Lung microvascular endothelial cell (primary cell): ENCODE results near the gene FAM227B. TPM values are rescaled to one million over a fixed set of nuclear protein-coding genes. Genes with fewer than 3 reads are reported as not detected.
"Not testable (repeated sequence)": the region's sequence is repeated elsewhere in the genome, so short reads cannot be mapped to it uniquely, and the experiment has no call there.

Experiments used
- DNase-seq, 2 donors: peaks; one replicate each; pipeline versions ENCODE4 v3.0.0 to v3.0.0-alpha.2; 2010; ENCODE audit warnings: low read depth in 2 of 2
- total RNA-seq: library from RNA; depleted of rRNA; stranded (reverse); fragments of >200 nt; gene quantifications from 2 replicates; pipeline ENCODE4 v1.2.1, GENCODE V29; 2014

The FAM227B gene
- total RNA-seq, 1 donor from 2014 or later: 0.99 TPM

GRCh38 chr15:49439678-49440395, 180.8 kb downstream of the FAM227B start:
- no peak for DNase-seq

DNA sequence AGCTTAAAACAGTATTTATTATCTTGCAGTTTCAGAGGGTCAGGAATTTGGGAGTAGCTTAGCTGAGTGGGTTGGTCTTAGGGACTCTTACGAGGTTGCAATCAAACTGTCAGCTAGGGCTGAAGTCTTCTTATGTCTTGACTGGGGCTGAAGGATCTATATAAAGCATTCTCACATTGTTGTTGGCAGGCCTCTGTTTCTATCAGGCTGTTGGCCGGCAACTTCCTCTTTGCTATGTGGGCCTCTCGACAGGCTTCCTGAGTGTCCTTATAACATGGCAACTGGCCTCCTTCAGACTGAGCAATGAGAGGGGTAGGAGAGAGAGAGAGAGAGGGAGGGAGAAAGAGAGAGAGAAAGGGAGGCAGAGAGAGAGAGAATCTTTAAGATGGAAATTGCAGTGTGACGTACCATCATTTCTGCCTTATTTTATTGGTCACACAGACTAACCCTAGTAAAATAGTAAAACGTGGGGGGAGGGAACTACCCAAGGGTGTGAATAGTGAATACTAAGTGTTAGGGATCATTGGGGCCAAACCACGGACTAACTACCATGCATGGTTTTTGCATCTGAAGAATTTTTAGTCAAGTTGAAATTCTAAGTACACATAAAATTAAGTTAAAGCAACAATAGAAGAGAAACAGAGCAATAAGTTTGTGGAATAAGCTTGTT, 181.5 kb downstream of the FAM227B start:
- peak in 1 of 2 donors; percentile 32 for DNase-seq

DNA sequence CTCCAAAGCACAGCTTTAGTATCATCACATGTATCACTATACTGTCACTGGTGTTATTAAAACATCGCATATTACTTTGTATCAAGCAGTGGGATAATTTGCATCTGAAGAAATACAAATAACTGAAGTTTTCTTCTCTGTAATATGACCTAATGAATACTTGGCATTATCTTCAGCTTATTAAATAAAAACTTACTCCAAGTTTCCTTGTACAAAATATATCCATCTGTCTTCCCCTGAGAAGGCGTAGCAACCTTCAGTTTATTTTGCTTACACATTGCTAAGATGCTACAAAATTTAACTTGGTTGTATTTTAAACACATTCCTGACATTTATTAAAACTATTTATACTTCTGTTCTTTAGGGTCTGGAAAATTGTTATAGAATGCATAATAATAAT, 183.9 kb downstream of the FAM227B start:
- DNase-seq: no peak

DNA sequence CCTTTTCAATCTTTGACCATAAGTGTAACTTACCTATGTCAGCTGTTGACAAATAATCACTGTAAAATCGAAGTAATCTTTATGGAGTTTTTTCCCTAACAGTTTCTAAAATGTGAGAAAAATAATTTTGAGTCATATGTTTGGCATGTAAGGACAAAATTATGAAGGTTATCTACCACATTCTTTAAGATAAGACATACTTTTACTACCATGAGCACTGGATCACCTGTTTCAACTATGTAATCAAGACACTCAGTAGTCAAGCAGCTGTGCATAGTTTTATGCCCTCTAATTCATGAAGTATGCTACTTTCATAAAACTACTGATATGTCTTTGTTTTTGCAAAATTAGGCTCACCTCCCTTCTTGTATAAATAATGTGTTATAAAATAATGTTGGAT, 185.4 kb downstream of the FAM227B start:
- DNase-seq: no peak

- no peak for DNase-seq
These were observed 190.6 kb downstream of the FAM227B start for GRCh38 chr15:49430046-49430445.

- DNase-seq: no peak
These were observed 192.1 kb downstream of the FAM227B start for GRCh38 chr15:49428409-49429095.

DNA sequence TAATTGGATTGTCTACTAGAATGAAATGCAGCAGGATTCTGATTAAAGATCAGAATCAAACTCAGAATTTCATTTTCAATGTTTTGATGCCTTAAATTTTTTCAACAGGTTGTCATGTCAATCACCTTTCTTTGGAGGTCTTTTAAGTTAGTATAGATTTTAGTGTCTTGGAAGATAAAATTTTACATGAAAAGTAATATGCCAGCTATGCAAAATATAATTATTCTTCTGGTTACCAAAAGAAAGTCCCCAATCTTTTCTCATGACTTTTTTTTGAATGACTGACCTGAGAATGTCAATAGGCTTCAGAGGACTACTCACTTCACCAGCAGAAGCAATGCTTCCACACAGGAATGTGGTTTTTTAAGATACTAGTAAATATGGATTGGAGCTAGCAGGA, 193.2 kb downstream of the FAM227B start:
- no peak for DNase-seq

- DNase-seq: no peak
These were observed 195.7 kb downstream of the FAM227B start for GRCh38 chr15:49424954-49425353.

GRCh38 chr15:49423901-49424550, 196.6 kb downstream of the FAM227B start:
- DNase-seq: no peak

DNA sequence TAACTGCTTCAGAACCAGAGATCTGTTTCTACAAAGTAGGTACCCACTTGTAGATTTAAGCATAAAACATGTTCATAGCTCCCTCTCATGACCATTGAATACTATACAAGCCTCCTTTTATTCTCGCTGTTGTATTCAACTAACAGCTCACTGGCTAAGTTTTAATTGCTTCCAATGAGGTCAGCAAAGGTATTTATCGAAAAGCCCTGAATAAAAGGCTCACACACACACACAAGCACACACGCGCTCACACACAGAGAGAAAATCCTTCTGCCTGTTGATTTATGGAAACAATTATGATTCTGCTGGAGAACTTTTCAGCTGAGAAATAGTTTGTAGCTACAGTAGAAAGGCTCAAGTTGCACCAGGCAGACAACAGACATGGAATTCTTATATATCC, 197.6 kb downstream of the FAM227B start, which contains the start of gene FGF7:
FGF7 (plus strand) TSS at position 222 of the 400 bp plus-strand sequence. CDS start 1,056 bp downstream, outside the sequence.
- DNase-seq: peak in 1 of 2 donors; percentile 2

DNA sequence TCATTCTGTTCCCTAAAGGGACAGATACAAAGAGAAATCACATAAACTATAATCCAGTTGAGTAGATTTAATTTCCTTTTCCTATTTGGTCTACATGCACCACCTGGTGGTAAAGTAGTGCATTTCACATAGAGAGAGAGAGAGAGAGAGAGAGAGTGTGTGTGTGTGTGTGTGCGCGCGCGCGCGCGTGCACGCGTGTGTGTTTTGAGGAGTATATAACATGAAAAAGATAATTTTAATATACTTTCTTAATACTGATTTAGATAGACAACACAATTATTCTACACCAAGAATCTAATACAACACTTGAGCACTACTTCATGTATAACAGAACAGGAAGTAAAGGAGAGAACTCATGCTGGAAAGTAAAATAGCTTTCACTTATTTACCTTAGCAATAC, 198.6 kb downstream of the FAM227B start:
- peak; percentile 69 to 76 for DNase-seq

GRCh38 chr15:49418811-49419210, 201.8 kb downstream of the FAM227B start:
- DNase-seq: no peak

GRCh38 chr15:49415638-49416037, 205.0 kb downstream of the FAM227B start:
- DNase-seq: peak in 1 of 2 donors; percentile 64

DNA sequence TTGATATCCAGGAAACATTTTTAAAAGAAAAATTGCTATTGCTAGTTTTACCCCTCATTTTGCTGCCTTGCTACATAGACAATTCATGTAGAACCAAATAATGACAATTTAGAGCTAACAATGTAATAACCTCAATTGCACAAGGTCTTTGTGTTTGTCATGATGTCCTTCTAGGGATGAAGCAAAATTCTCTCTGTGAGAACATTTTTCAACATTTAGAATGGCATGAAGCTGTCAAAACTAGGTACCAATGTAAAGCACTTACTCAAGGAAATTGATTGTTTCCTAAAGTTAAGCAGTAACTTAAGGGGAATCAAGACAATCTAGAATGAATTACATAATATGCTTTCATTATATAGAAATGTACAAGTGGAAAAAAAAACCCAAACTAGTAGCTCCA, 205.5 kb downstream of the FAM227B start:
- no peak for DNase-seq

DNA sequence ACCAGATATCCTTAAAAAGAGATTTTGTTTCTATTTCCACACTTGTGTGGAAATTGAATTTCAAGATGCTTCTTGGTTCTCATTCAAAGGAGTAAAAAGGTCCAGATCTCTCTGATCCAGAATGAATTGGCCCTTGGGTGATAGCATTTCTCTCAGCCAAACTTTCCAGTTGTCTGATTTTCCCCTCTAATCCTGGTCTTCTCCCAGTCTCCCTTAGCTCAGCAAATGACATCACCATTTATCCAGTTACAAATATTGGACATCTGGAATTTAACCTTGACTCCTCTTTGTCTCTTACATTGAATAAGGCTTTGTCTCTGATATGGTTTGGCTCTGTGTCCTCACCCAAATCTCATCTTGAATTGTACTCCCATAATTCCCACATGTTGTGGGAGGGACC, 207.8 kb downstream of the FAM227B start:
- DNase-seq: no peak

DNA sequence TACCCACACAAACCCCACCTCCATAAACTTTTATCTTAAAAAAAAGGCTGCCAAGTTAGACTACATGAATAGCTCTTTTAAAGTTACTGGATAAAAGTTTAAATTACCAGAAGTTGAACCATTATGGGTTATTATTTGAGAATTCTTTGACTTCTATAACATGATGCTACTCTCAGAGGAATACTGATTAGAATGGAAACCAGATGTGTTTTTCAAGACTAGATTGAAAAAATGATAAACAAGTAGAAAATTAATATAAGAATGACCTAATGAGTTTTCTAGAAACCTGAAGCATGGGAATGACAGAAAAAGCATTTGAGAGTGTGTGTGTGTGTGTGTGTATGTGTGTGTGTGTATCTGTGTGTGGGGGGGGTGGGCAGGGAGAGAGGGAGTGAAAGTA, 210.0 kb downstream of the FAM227B start:
- no peak for DNase-seq

DNA sequence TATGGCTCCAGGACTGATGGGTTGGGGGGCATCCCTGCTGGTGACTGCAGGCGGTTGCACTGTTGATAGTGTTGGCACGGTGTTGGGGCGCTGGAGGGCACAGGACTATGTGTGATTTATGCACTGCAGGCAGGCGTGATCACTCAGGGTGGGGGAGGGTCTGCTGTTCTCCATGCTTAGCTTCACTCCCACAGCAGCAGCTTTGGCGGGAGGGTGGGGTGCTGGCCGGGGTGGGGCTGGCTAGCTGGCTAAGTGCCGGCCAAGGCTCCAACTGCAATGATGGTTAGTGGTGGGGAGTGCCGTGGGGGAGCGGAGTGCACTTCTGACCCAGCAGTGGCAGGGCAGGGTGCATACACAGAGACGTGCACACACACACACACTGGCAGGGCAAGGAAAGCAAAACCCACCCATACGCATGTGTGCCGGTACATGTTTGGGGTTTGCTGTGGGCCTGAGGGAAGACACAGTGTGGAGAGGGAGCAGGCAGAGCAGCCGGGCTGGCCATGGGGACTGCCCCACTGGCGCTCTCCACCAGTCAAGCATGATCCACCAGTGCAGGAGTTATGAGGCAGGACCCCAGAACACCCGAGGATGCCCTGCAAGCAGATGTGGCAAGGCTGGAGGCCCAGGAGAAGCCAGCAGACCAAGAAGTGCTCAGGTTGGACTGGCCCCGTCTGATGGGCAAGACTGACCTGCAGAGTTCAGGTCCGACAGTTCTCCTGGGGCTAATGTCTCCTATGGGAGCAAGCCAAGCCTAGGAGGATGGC, 214.1 kb downstream of the FAM227B start:
- no peak for DNase-seq

GRCh38 chr15:49402515-49403296, 217.9 kb downstream of the FAM227B start:
- DNase-seq: not testable (repeated sequence)

DNA sequence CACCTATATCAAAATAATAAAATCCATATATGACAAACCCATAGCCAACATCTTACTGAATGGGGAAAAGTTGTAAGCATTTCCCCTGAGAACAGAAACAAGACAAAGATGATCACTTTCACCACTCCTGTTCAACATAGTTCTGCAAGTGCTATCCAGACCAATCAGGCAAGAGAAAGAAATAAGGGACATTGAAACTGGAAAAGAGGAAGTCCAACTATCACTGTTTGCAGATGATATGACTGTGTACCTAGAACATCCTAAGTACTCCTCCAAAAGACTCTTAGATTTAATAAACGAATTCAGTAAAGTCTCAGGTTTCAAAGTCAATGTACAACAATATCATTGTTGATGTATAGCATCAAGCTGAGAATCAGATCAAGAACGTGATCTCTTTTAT, 233.1 kb downstream of the FAM227B start:
- DNase-seq: no peak

GRCh38 chr15:49383266-49383665, 237.4 kb downstream of the FAM227B start:
- peak in 1 of 2 donors; percentile 5 for DNase-seq
